H1 (cell line): ENCODE measurements around the gene TMEM260. TPM values are rescaled to one million over a fixed set of nuclear protein-coding genes. Genes with fewer than 3 reads are reported as not detected.

Experiments
- CTCF ChIA-PET: fragments of 300-600 bp; sonication (Branson Sonifier 250); formaldehyde crosslinking; loops from one replicate; lab custom pipeline; 2021; ENCODE audit not compliant: partially characterized antibody; lab: Charles Lee
- POLR2A ChIA-PET: fragments of 300-600 bp; sonication (Branson Sonifier 250); formaldehyde crosslinking; loops from one replicate; lab custom pipeline; 2021; ENCODE audit warnings: inconsistent platforms; ENCODE audit not compliant: partially characterized antibody; lab: Charles Lee
- DNase-seq, 2 experiments: peaks; one replicate each; pipeline versions ENCODE4 v3.0.0 to v3.0.0-alpha.2; 2010 to 2022; ENCODE audit warnings: low spot score in 2 of 2, low read depth in 1 of 2, mixed read lengths in 1 of 2
- FAIRE-seq: peaks from 2 replicates; lab custom pipeline; 2011; peaks lifted over from hg19 to GRCh38; lab: Jason Lieb, UNC
- H2AFZ ChIP-seq: 2 replicates; pipeline ENCODE4 v1.8.1; 2012; ENCODE audit warnings: low read length, inconsistent platforms
- H2AK5ac ChIP-seq: 2 replicates; pipeline ENCODE4 v1.6.1; 2013; ENCODE audit warnings: low read depth, low read length
- H2BK120ac ChIP-seq: replicated peaks from 2 replicates; pipeline ENCODE3; 2013; ENCODE audit warnings: low read depth, low read length, inconsistent platforms
- H2BK12ac ChIP-seq: 2 replicates; pipeline ENCODE4 v1.6.1; 2013; ENCODE audit warnings: low read depth, low read length
- H2BK15ac ChIP-seq: 2 replicates; pipeline ENCODE4 v1.6.1; 2013; ENCODE audit warnings: low read length
- H2BK20ac ChIP-seq: 2 replicates; pipeline ENCODE4 v1.6.1; 2013; ENCODE audit warnings: low read length
- H2BK5ac ChIP-seq: 2 replicates; pipeline ENCODE4 v1.6.1; 2013; ENCODE audit warnings: low read depth, low read length
- H3K14ac ChIP-seq: 2 replicates; pipeline ENCODE4 v1.6.1; 2013; ENCODE audit warnings: inconsistent platforms; ENCODE audit not compliant: insufficient read length
- H3K18ac ChIP-seq: 2 replicates; pipeline ENCODE4 v1.6.1; 2013; ENCODE audit warnings: low read length; ENCODE audit errors: extremely low read depth
- H3K23ac ChIP-seq: 2 replicates; pipeline ENCODE4 v1.6.1; 2013; ENCODE audit warnings: inconsistent platforms; ENCODE audit not compliant: insufficient read length
- H3K23me2 ChIP-seq: 2 replicates; pipeline ENCODE4 v1.6.1; 2013; ENCODE audit warnings: low read depth, low read length
- H3K27ac ChIP-seq: 2 replicates; pipeline ENCODE4 v1.6.1; 2011; ENCODE audit warnings: low read depth, low read length, inconsistent platforms
- H3K27me3 ChIP-seq, 4 experiments: replicated peaks in 1 of 4; 1 replicate in 1 of 4; 2 replicates in 3 of 4; pipeline versions ENCODE4 v1.6.1 to v1.8.1; 2011 to 2013; ENCODE audit warnings: low read length in 3 of 4, mild to moderate bottlenecking in 3 of 4, inconsistent platforms in 2 of 4, mixed read lengths in 2 of 4, moderate library complexity in 1 of 4; ENCODE audit not compliant: control insufficient read depth in 3 of 4, insufficient read depth in 3 of 4; ENCODE audit errors: extremely low read depth in 1 of 4
- H3K36me3 ChIP-seq, 4 experiments: 2 replicates each; pipeline versions ENCODE4 v1.6.1 to v1.8.1; 2011 to 2013; ENCODE audit warnings: mild to moderate bottlenecking in 4 of 4, low read length in 3 of 4, moderate library complexity in 2 of 4, control low read depth in 1 of 4, inconsistent platforms in 1 of 4; ENCODE audit not compliant: insufficient read depth in 4 of 4, control insufficient read depth in 2 of 4
- H3K4ac ChIP-seq: replicated peaks from 2 replicates; pipeline ENCODE3; 2013; ENCODE audit warnings: low read length, low read depth, mixed read lengths, inconsistent platforms; ENCODE audit not compliant: insufficient read length
- H3K4me1 ChIP-seq, 4 experiments: replicated peaks in 1 of 4; 1 replicate in 1 of 4; 2 replicates in 3 of 4; pipeline versions ENCODE4 v1.6.1 to v1.8.1; 2011 to 2013; ENCODE audit warnings: low read length in 3 of 4, inconsistent platforms in 2 of 4, mixed read lengths in 1 of 4; ENCODE audit not compliant: insufficient read depth in 4 of 4, control insufficient read depth in 3 of 4
- H3K4me2 ChIP-seq, 2 experiments: 2 replicates each; pipeline versions ENCODE4 v1.6.1 to v1.8.1; 2011 to 2013; ENCODE audit warnings: low read depth in 2 of 2, low read length in 2 of 2, control low read depth in 1 of 2, inconsistent platforms in 1 of 2, mild to moderate bottlenecking in 1 of 2; ENCODE audit not compliant: insufficient read depth in 1 of 2
- H3K4me3 ChIP-seq, 4 experiments: fragments of 200-600, 300-600 bp in 1 of 4; sonication (generic), shearing (Covaris generic), sonication (Bioruptor Twin) in 1 of 4; 2 replicates each; pipeline versions ENCODE4 v1.5.1 to v1.8.1; 2011 to 2016; ENCODE audit warnings: low read length in 4 of 4, low read depth in 3 of 4, control low read depth in 2 of 4, inconsistent platforms in 2 of 4, mild to moderate bottlenecking in 2 of 4, mixed read lengths in 1 of 4, moderate library complexity in 1 of 4; ENCODE audit not compliant: insufficient read depth in 2 of 4; ENCODE audit errors: extremely low read depth in 1 of 4
- H3K56ac ChIP-seq: replicated peaks from 2 replicates; pipeline ENCODE3; 2013; ENCODE audit warnings: low read depth, mild to moderate bottlenecking, mixed read lengths, low read length, inconsistent platforms; ENCODE audit not compliant: insufficient read length
- H3K79me1 ChIP-seq: 2 replicates; pipeline ENCODE4 v1.6.1; 2013; ENCODE audit warnings: low read depth, low read length, control low read depth
- H3K79me2 ChIP-seq, 2 experiments: 2 replicates each; pipeline versions ENCODE4 v1.6.1 to v1.8.1; 2012 to 2013; ENCODE audit warnings: low read length in 2 of 2, mild to moderate bottlenecking in 2 of 2, inconsistent platforms in 1 of 2; ENCODE audit not compliant: insufficient read depth in 2 of 2, control insufficient read depth in 1 of 2
- H3K9ac ChIP-seq, 4 experiments: replicated peaks in 1 of 4; 1 replicate in 1 of 4; 2 replicates in 3 of 4; pipeline versions ENCODE4 v1.6.1 to v1.8.1; 2011 to 2013; ENCODE audit warnings: low read depth in 3 of 4, low read length in 3 of 4, control low read depth in 2 of 4, mild to moderate bottlenecking in 2 of 4, moderate library complexity in 2 of 4, inconsistent platforms in 1 of 4; ENCODE audit errors: extremely low read depth in 1 of 4
- H3K9me3 ChIP-seq, 2 experiments: 2 replicates each; pipeline versions ENCODE4 v1.6.1 to v1.8.1; 2012 to 2013; ENCODE audit warnings: mild to moderate bottlenecking in 2 of 2, moderate library complexity in 2 of 2, control low read depth in 1 of 2, inconsistent platforms in 1 of 2, low read depth in 1 of 2, low read length in 1 of 2, mixed read lengths in 1 of 2; ENCODE audit not compliant: insufficient read depth in 2 of 2
- H4K20me1 ChIP-seq, 2 experiments: replicated peaks in 1 of 2; 2 replicates each; pipeline versions ENCODE3 to v1.8.1; 2011 to 2013; ENCODE audit warnings: inconsistent platforms in 2 of 2, low read length in 2 of 2, mild to moderate bottlenecking in 1 of 2; ENCODE audit not compliant: insufficient read depth in 2 of 2, control insufficient read depth in 1 of 2
- H4K5ac ChIP-seq: 2 replicates; pipeline ENCODE4 v1.6.1; 2013; ENCODE audit warnings: low read length, low read depth, mixed read lengths, inconsistent platforms; ENCODE audit not compliant: insufficient read length
- H4K8ac ChIP-seq: 2 replicates; pipeline ENCODE4 v1.8.0; 2013; ENCODE audit warnings: mild to moderate bottlenecking, moderate library complexity, low read length, inconsistent platforms; ENCODE audit not compliant: insufficient read depth; ENCODE audit errors: extremely low read depth
- H4K91ac ChIP-seq: replicated peaks from 2 replicates; pipeline ENCODE3; 2013; ENCODE audit warnings: low read length, mixed read lengths, inconsistent platforms; ENCODE audit not compliant: insufficient read length
- ATF2 ChIP-seq: IDR thresholded peaks from 2 replicates; pipeline ENCODE4 v1.6.1; 2012; ENCODE audit warnings: low read length, inconsistent platforms
- ATF3 ChIP-seq: IDR thresholded peaks from 2 replicates; pipeline ENCODE4 v1.6.1; 2011; ENCODE audit warnings: low read depth, mild to moderate bottlenecking, low read length; ENCODE audit not compliant: insufficient read depth
- BACH1 ChIP-seq: IDR thresholded peaks from 2 replicates; pipeline ENCODE4 v1.6.1; 2012; ENCODE audit warnings: low read length, improper control_type of control experiment
- CHD1 ChIP-seq: IDR thresholded peaks from 2 replicates; pipeline ENCODE4 v1.6.1; 2012; ENCODE audit warnings: low read depth, low read length, improper control_type of control experiment
- CHD2 ChIP-seq: IDR thresholded peaks from 2 replicates; pipeline ENCODE4 v1.6.1; 2012; ENCODE audit warnings: low read length, improper control_type of control experiment
- EGR1 ChIP-seq: IDR thresholded peaks from 2 replicates; pipeline ENCODE4 v1.6.1; 2011; ENCODE audit warnings: low read depth, low read length, borderline replicate concordance
- EZH2 ChIP-seq: fragments of 200-600 bp; sonication (generic); IDR thresholded peaks from 2 replicates; pipeline ENCODE4 v1.7.1; 2012; ENCODE audit warnings: low read depth, mild to moderate bottlenecking, moderate library complexity, low read length, inconsistent platforms; ENCODE audit not compliant: severe bottlenecking
- POLR2AphosphoS5 ChIP-seq: IDR thresholded peaks from 2 replicates; pipeline ENCODE4 v1.6.1; 2011; ENCODE audit warnings: low read depth, low read length
- RAD21 ChIP-seq, 2 experiments: IDR thresholded peaks in 1 of 2; conservative IDR thresholded peaks in 1 of 2; 2 replicates each; pipeline ENCODE4 v1.6.1; 2011; ENCODE audit warnings: low read depth in 2 of 2, low read length in 2 of 2, improper control_type of control experiment in 1 of 2, inconsistent platforms in 1 of 2, mild to moderate bottlenecking in 1 of 2, moderate library complexity in 1 of 2
- TAF1 ChIP-seq: IDR thresholded peaks from 2 replicates; pipeline ENCODE4 v1.6.1; 2011; ENCODE audit warnings: mild to moderate bottlenecking, low read depth, low read length
- USF2 ChIP-seq: IDR thresholded peaks from 2 replicates; pipeline ENCODE4 v1.6.1; 2011; ENCODE audit warnings: low read length, improper control_type of control experiment
- WGBS, 2 experiments: shearing (Covaris generic) in 1 of 2; methylation state at CpG; one replicate each; pipeline versions ENCODE4 v1.1.6 to v1.1.7; 2013 to 2015; ENCODE audit warnings: low lambda C conversion rate in 2 of 2, mixed read lengths in 2 of 2, inconsistent platforms in 1 of 2, low coverage in 1 of 2, missing lambda C conversion rate in 1 of 2; ENCODE audit not compliant: insufficient replicate concordance in 2 of 2, insufficient coverage in 1 of 2, insufficient read length in 1 of 2; ENCODE audit errors: extremely low coverage in 1 of 2, missing lambda C conversion rate in 1 of 2; 5-methylcytosine and 5-hydroxymethylcytosine counted together
- polyA plus RNA-seq, 7 experiments: library from polyadenylated mRNA; depleted of rRNA in 3 of 7; stranded (reverse) in 5 of 7; unstranded in 2 of 7; fragments of >200 nt in 5 of 7; fragments of 200-250 nt in 2 of 7; gene quantifications; 1 replicate in 5 of 7; 2 replicates in 1 of 7; 4 replicates in 1 of 7; pipeline versions ENCODE4 v1.2.1 to v1.2.3, GENCODE V29; 2011 to 2013; ENCODE audit warnings: missing spikeins in 2 of 7, mixed read lengths in 2 of 7
- total RNA-seq: library from RNA; stranded (reverse); fragmentation: NEBNext Ultra II Directional; extraction: Animal tissue kit (Norgen Biotek cat#: 25700); gene quantifications from 2 replicates; pipeline ENCODE4 v1.2.1, GENCODE V29; 2021

Gene TMEM260
- total and polyA plus RNA-seq, 2 of the 8 experiments (the other 6 are each of a cell fraction or from before 2014, with no cell fraction given), result 14.4 to 15.2 TPM

GRCh38 chr14:56647493-56647892 is 67.9 kb downstream of the TMEM260 start:
- no peak for FAIRE-seq
- WGBS, 2 experiments, result 83% methylated on average over 2 of the region's 2 CpGs; no CpG with 5 or more reads in 1 of the 2 experiments
- Histone ChIP-seq H3K4ac (no peak overlapping the region), H3K56ac (no peak overlapping the region), H3K9ac (no peak overlapping the region), H3K79me1 (no peaks in the 10 kb centered on the region), H3K4me1 (peaks cover 0 to 6% (median 0%) of the 10 kb centered on the region in 4 experiments; a peak in 1 of 7 replicates), H4K5ac (no peak overlapping the region), H2BK20ac (no peak overlapping the region), H4K91ac (no peak overlapping the region), H3K79me2 (no peaks in the 10 kb centered on the region), H3K36me3 (peaks cover 0 to 7% (median 0%) of the 10 kb centered on the region in 4 experiments; a peak in 2 of 8 replicates), H3K4me2 (no peak overlapping the region), H3K27me3 (no peaks in the 10 kb centered on the region), H2BK12ac (no peak overlapping the region), H3K9me3 (no peaks in the 10 kb centered on the region), H2AK5ac (no peak overlapping the region), H3K27ac (no peak overlapping the region), H3K4me3 (no peak overlapping the region), H3K14ac (no peak overlapping the region), H2AFZ (no peak overlapping the region), H3K23me2 (no peaks in the 10 kb centered on the region), H3K18ac (no peak overlapping the region), H4K20me1 (no peaks in the 10 kb centered on the region), H4K8ac (no peak overlapping the region), H2BK15ac (no peak overlapping the region), H2BK5ac (no peak overlapping the region), H3K23ac (no peak overlapping the region), H2BK120ac (no peak overlapping the region)
- no peak for DNase-seq
- POLR2A ChIA-PET, result no interaction called here
- CTCF ChIA-PET, result interaction anchor here (0.6 to 3.1 kb wide), 9 partner anchors 10 to 668 kb away, joined by 3 to 17 read pairs (median 3); no protein-coding TSS in a partner anchor
- TF ChIP-seq POLR2AphosphoS5 (no peak), CHD2 (no peak), RAD21 (IDR thresholded peaks at IDR 0.05 in 1 of 2, conservative IDR thresholded peaks at IDR 0.05 in 1 of 2; ENCODE audit: low read depth in 2 of 2, low read length in 2 of 2) (no peak), EGR1 (no peak), TAF1 (no peak), BACH1 (no peak), CHD1 (no peak), USF2 (no peak), ATF2 (no peak), ATF3 (no peak), EZH2 (no peak)
